Mesodermal cell (in vitro differentiated cells): ENCODE results near the gene SAMD3.
"Not testable (repeated sequence)": the region's sequence is repeated elsewhere in the genome, so short reads cannot be mapped to it uniquely, and the experiment has no call there.

ENCODE experiments used
- H3K27ac ChIP-seq: 2 replicates; pipeline ENCODE4 v1.7.0; 2013; ENCODE audit warnings: mild to moderate bottlenecking, low read depth, low read length, moderate library complexity; ENCODE audit not compliant: severe bottlenecking
- H3K36me3 ChIP-seq: 2 replicates; pipeline ENCODE4 v1.7.1; 2013; ENCODE audit warnings: mild to moderate bottlenecking, low read length, moderate library complexity; ENCODE audit not compliant: control insufficient read depth, insufficient read depth
- H3K4me1 ChIP-seq: one replicate; pipeline ENCODE4 v1.7.1; 2013; ENCODE audit warnings: mild to moderate bottlenecking, low read length; ENCODE audit not compliant: insufficient read depth, control insufficient read depth, poor library complexity, severe bottlenecking
- H3K4me3 ChIP-seq: 2 replicates; pipeline ENCODE4 v1.7.0; 2013; ENCODE audit warnings: low read length, control low read depth, mild to moderate bottlenecking; ENCODE audit not compliant: insufficient read depth, poor library complexity, severe bottlenecking; ENCODE audit errors: extremely low read depth
- H3K9me3 ChIP-seq: 2 replicates; pipeline ENCODE4 v1.7.1; 2013; ENCODE audit warnings: mild to moderate bottlenecking, low read length, moderate library complexity; ENCODE audit not compliant: control insufficient read depth
- WGBS, 2 experiments: methylation state at CpG; one replicate each; pipeline ENCODE4 v1.1.5; 2013; ENCODE audit warnings: missing lambda C conversion rate in 2 of 2; ENCODE audit not compliant: insufficient coverage in 2 of 2; 5-methylcytosine and 5-hydroxymethylcytosine counted together

SAMD3 gene

GRCh38 chr6:130245267-130245666, 22.5 kb upstream of the SAMD3 start:
- WGBS, 2 experiments, result 83% methylated on average over 1 of the region's 2 CpGs; no CpG with 5 or more reads in 1 of the 2 experiments
- Histone ChIP-seq H3K27ac (no peak overlapping the region), H3K36me3 (no peaks in the 10 kb centered on the region), H3K4me1 (no peaks in the 10 kb centered on the region), H3K4me3 (no peak overlapping the region), H3K9me3 (no peaks in the 10 kb centered on the region)

- Histone ChIP-seq H3K27ac (no peak overlapping the region), H3K4me3 (no peak overlapping the region)
- 76 to 100% methylated on average over 2 of the region's 2 CpGs for WGBS, 2 experiments
Observed at GRCh38 chr6:130244728-130245127, 22.0 kb upstream of the SAMD3 start.

GRCh38 chr6:130240232-130240631, 17.5 kb upstream of the SAMD3 start:
- H3K4me3 ChIP-seq, result no peak overlapping the region
- 58 to 64% methylated on average over 2 of the region's 4 CpGs for WGBS, 2 experiments
- no peaks in the 10 kb centered on the region for H3K9me3 ChIP-seq
- H3K27ac ChIP-seq, result no peak overlapping the region
- no peaks in the 10 kb centered on the region for H3K4me1 ChIP-seq
- H3K36me3 ChIP-seq, result no peaks in the 10 kb centered on the region

More at GRCh38 chr6:130244728-130245127, 22.0 kb upstream of the SAMD3 start:
- Histone ChIP-seq H3K9me3 (no peaks in the 10 kb centered on the region), H3K4me1 (no peaks in the 10 kb centered on the region), H3K36me3 (no peaks in the 10 kb centered on the region)

- 100% methylated on average over 1 to 2 of the region's 2 CpGs for WGBS, 2 experiments
- Histone ChIP-seq H3K27ac (no peak overlapping the region), H3K4me1 (no peaks in the 10 kb centered on the region), H3K9me3 (no peaks in the 10 kb centered on the region), H3K36me3 (no peaks in the 10 kb centered on the region), H3K4me3 (no peak overlapping the region)
Observed at GRCh38 chr6:130239755-130240154, 17.0 kb upstream of the SAMD3 start.

GRCh38 chr6:130233330-130233729, 10.6 kb upstream of the SAMD3 start:
- Histone ChIP-seq H3K36me3 (no peaks in the 10 kb centered on the region), H3K4me3 (no peak overlapping the region), H3K4me1 (peaks cover 7% of the 10 kb centered on the region), H3K9me3 (no peaks in the 10 kb centered on the region), H3K27ac (no peak overlapping the region)
- 10 to 11% methylated on average over 1 of the region's 3 CpGs for WGBS, 2 experiments

- 76 to 80% methylated on average over 3 to 4 of the region's 6 CpGs for WGBS, 2 experiments
- not testable (repeated sequence) for H3K4me3 ChIP-seq
Observed at GRCh38 chr6:130230531-130230930, 7.8 kb upstream of the SAMD3 start.

GRCh38 chr6:130229645-130230044, 6.9 kb upstream of the SAMD3 start:
- Histone ChIP-seq H3K4me3 (no peak overlapping the region), H3K27ac (no peak overlapping the region), H3K36me3 (no peaks in the 10 kb centered on the region), H3K9me3 (no peaks in the 10 kb centered on the region), H3K4me1 (peaks cover 7% of the 10 kb centered on the region)
- 66 to 73% methylated on average over 4 of the region's 4 CpGs for WGBS, 2 experiments

More at GRCh38 chr6:130230531-130230930, 7.8 kb upstream of the SAMD3 start:
- not testable (repeated sequence) for H3K4me1 ChIP-seq, H3K27ac ChIP-seq, H3K36me3 ChIP-seq, H3K9me3 ChIP-seq

GRCh38 chr6:130223508-130223907, 757 bp upstream of the SAMD3 start:
- WGBS, 2 experiments, result 89 to 95% methylated on average over 4 of the region's 5 CpGs
- H3K9me3 ChIP-seq, result no peaks in the 10 kb centered on the region
- H3K4me3 ChIP-seq, result no peak overlapping the region
- no peak overlapping the region for H3K27ac ChIP-seq
- H3K36me3 ChIP-seq, result no peaks in the 10 kb centered on the region
- H3K4me1 ChIP-seq, result no peaks in the 10 kb centered on the region

- 93 to 98% methylated on average over 5 to 8 of the region's 8 CpGs for WGBS, 2 experiments
- H3K4me1 ChIP-seq, result peaks cover 12% of the 10 kb centered on the region
- H3K9me3 ChIP-seq, result no peaks in the 10 kb centered on the region
- H3K27ac ChIP-seq, result no peak overlapping the region
- H3K4me3 ChIP-seq, result no peak overlapping the region
- no peaks in the 10 kb centered on the region for H3K36me3 ChIP-seq
Observed at GRCh38 chr6:130218134-130218533, 4.6 kb downstream of the SAMD3 start.

- Histone ChIP-seq H3K9me3 (no peaks in the 10 kb centered on the region), H3K4me1 (peaks cover 12% of the 10 kb centered on the region), H3K27ac (no peak overlapping the region), H3K4me3 (no peak overlapping the region), H3K36me3 (no peaks in the 10 kb centered on the region)
- WGBS, 2 experiments, result 90% methylated on average over 2 of the region's 4 CpGs; no CpG with 5 or more reads in 1 of the 2 experiments
Observed at GRCh38 chr6:130216620-130217019, 6.1 kb downstream of the SAMD3 start.

- H3K36me3 ChIP-seq, result no peaks in the 10 kb centered on the region
- WGBS, 2 experiments, result no CpG with 5 or more reads among the region's 1 CpG
- no peaks in the 10 kb centered on the region for H3K9me3 ChIP-seq
- H3K4me3 ChIP-seq, result no peak overlapping the region
- H3K27ac ChIP-seq, result no peak overlapping the region
- H3K4me1 ChIP-seq, result peaks cover 12% of the 10 kb centered on the region
Observed at GRCh38 chr6:130215526-130215925, 7.2 kb downstream of the SAMD3 start.
